ENCODE data around the gene TRIM6. TPM values are rescaled to one million over a fixed set of nuclear protein-coding genes. Genes with fewer than 3 reads are reported as not detected.
"Not testable (repeated sequence)": the region's sequence is repeated elsewhere in the genome, so short reads cannot be mapped to it uniquely, and the experiment has no call there.

TRIM6 gene
- total RNA-seq, 1 experiment from 2014 or later, result 10.1 TPM

DNA sequence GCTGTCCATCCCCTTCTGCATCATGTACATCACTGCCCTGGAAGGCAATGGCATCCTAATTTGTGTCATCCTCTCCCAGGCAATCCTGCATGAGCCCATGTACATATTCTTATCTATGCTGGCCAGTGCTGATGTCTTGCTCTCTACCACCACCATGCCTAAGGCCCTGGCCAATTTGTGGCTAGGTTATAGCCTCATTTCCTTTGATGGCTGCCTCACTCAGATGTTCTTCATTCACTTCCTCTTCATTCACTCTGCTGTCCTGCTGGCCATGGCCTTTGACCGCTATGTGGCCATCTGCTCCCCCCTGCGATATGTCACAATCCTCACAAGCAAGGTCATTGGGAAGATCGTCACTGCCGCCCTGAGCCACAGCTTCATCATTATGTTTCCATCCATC lies 15.4 kb upstream of the TRIM6 start:
- Histone ChIP-seq H3K4me2 (ENCODE audit: low read length) (no peak overlapping the region), H3K4me3 (ENCODE audit: low read length) (no peak overlapping the region), H3F3A (ENCODE audit: low read length, unreplicated experiment) (no peaks in the 10 kb centered on the region), H3K4me1 (ENCODE audit: insufficient read depth, low read length) (no peaks in the 10 kb centered on the region), H3K9me2 (replicated peaks; ENCODE audit: low read length) (no peaks in the 10 kb centered on the region), H3K9ac (ENCODE audit: low read length) (no peak overlapping the region), H3K79me2 (ENCODE audit: low read length) (no peaks in the 10 kb centered on the region), H3K27me3 (ENCODE audit: low read length) (peaks cover 4% of the 10 kb centered on the region), H4K20me1 (ENCODE audit: low read length) (no peaks in the 10 kb centered on the region), H3K9me3 (ENCODE audit: low read length) (no peaks in the 10 kb centered on the region), H3K27ac (ENCODE audit: low read length) (no peak overlapping the region), H3K36me3 (ENCODE audit: low read depth, low read length) (no peaks in the 10 kb centered on the region), H2AFZ (ENCODE audit: low read length) (no peak overlapping the region)
- CTCF ChIA-PET, result no interaction called here
- ATAC-seq (no peak), DNase-seq (no peak)
- POLR2A ChIA-PET (ENCODE audit: unreplicated experiment), result no interaction called here
- intact Hi-C loops (cut with micrococcal nuclease), result no loop called here
- TF ChIP-seq EZH2phosphoT487 (IDR thresholded peaks at IDR 0.05; ENCODE audit: borderline replicate concordance, low read length), result no peak
- no peak for TF ChIP-seq EZH2 (IDR thresholded peaks at IDR 0.05; ENCODE audit: low read length, unreplicated experiment)
- TF ChIP-seq, protein P1, sequence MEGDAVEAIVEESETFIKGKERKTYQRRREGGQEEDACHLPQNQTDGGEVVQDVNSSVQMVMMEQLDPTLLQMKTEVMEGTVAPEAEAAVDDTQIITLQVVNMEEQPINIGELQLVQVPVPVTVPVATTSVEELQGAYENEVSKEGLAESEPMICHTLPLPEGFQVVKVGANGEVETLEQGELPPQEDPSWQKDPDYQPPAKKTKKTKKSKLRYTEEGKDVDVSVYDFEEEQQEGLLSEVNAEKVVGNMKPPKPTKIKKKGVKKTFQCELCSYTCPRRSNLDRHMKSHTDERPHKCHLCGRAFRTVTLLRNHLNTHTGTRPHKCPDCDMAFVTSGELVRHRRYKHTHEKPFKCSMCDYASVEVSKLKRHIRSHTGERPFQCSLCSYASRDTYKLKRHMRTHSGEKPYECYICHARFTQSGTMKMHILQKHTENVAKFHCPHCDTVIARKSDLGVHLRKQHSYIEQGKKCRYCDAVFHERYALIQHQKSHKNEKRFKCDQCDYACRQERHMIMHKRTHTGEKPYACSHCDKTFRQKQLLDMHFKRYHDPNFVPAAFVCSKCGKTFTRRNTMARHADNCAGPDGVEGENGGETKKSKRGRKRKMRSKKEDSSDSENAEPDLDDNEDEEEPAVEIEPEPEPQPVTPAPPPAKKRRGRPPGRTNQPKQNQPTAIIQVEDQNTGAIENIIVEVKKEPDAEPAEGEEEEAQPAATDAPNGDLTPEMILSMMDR (conservative IDR thresholded peaks at IDR 0.05; ENCODE audit: low read depth, low read length), result no peak
- BruUV-seq (replicated peaks), result no TSS peak

DNA sequence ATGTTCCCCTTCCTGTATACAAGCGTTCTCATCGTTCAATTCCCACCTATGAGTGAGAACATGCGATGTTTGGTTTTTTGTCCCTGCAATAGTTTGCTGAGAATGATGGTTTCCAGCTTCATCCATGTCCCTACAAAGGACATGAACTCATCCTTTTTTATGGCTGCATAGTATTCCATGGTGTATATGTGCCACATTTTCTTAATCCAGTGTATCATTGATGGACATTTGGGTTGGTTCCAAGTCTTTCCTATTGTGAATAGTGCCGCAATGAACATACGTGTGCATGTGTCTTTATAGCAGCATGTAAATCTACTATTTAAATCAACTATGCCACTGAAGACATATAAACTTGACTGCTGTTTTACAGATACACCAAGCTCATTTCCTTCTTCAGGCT lies 12.0 kb upstream of the TRIM6 start:
- ATAC-seq; H2AFZ ChIP-seq (ENCODE audit: low read length); H3K9ac ChIP-seq (ENCODE audit: low read length); H3K4me2 ChIP-seq (ENCODE audit: low read length); POLR2A ChIA-PET (ENCODE audit: unreplicated experiment); H3K4me3 ChIP-seq (ENCODE audit: low read length); CTCF ChIA-PET; H3K36me3 ChIP-seq (ENCODE audit: low read depth, low read length); H3K79me2 ChIP-seq (ENCODE audit: low read length); BruUV-seq (replicated peaks); H3K4me1 ChIP-seq (ENCODE audit: insufficient read depth, low read length); DNase-seq; H3K9me3 ChIP-seq (ENCODE audit: low read length); H3F3A ChIP-seq (ENCODE audit: low read length, unreplicated experiment); H3K9me2 ChIP-seq (replicated peaks; ENCODE audit: low read length); H4K20me1 ChIP-seq (ENCODE audit: low read length); H3K27me3 ChIP-seq (ENCODE audit: low read length); intact Hi-C loops (cut with micrococcal nuclease); H3K27ac ChIP-seq (ENCODE audit: low read length): not testable (repeated sequence)

DNA sequence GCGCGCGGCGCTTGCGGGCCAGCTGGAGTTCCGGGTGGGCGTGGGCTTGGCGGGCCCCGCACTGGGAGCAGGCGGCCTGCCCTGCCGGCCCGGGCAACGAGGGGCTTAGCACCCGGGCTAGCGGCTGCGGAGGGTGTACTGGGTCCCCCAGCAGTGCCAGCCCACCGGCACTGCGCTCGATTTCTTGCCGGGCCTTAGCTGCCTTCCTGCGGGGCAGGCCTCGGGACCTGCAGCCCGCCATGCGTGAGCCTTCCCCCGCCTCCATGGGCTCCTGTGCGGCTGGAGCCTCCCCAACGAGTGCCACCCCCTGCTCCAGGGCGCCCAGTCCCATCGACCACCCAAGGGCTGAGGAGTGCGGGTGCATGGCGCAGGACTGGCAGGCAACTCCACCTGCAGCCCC lies 6.5 kb upstream of the TRIM6 start:
- intact Hi-C loops (cut with micrococcal nuclease); BruUV-seq (replicated peaks): not testable (repeated sequence)

DNA sequence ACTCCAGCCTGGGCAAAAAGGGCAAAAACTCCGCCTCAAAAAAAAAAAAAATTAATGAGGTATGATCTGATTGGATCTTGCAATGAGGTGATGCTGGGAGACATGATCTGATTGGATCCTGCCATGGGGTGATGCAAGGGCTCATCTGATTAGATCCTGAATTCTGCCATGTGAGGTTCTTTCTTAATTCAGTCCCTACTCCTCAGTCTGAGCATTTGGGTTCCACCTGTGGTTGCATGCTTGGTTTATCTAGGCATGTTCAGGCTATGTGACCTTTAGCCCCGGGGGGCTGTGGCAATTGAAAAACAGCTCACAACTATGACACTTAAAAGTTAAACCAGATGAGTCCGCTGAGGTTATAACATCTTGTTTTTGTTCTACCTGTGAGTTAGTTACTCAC lies 4.8 kb upstream of the TRIM6 start:
- Histone ChIP-seq H3K27me3 (ENCODE audit: low read length) (no peaks in the 10 kb centered on the region), H4K20me1 (ENCODE audit: low read length) (no peaks in the 10 kb centered on the region), H3K9ac (ENCODE audit: low read length) (no peak overlapping the region), H3K27ac (ENCODE audit: low read length) (no peak overlapping the region), H3K4me2 (ENCODE audit: low read length) (no peak overlapping the region), H3K9me3 (ENCODE audit: low read length) (no peaks in the 10 kb centered on the region), H2AFZ (ENCODE audit: low read length) (no peak overlapping the region), H3F3A (ENCODE audit: low read length, unreplicated experiment) (peaks cover under 1% of the 10 kb centered on the region), H3K4me3 (ENCODE audit: low read length) (no peak overlapping the region), H3K36me3 (ENCODE audit: low read depth, low read length) (no peaks in the 10 kb centered on the region), H3K9me2 (replicated peaks; ENCODE audit: low read length) (no peaks in the 10 kb centered on the region), H3K79me2 (ENCODE audit: low read length) (no peaks in the 10 kb centered on the region), H3K4me1 (ENCODE audit: insufficient read depth, low read length) (no peaks in the 10 kb centered on the region; the same call in none of the 2 replicates)
- TF ChIP-seq EZH2phosphoT487 (IDR thresholded peaks at IDR 0.05; ENCODE audit: borderline replicate concordance, low read length) (no peak), EZH2 (IDR thresholded peaks at IDR 0.05; ENCODE audit: low read length, unreplicated experiment) (no peak)
- TF ChIP-seq, protein P1 (conservative IDR thresholded peaks at IDR 0.05; ENCODE audit: low read depth, low read length), result no peak
- intact Hi-C loops (cut with micrococcal nuclease), result no loop called here
- no peak for ATAC-seq
- DNase-seq, result no peak
- CTCF ChIA-PET, result no interaction called here
- no TSS peak for BruUV-seq (replicated peaks)
- POLR2A ChIA-PET (ENCODE audit: unreplicated experiment), result no interaction called here

More for the DNA sequence above, 6.5 kb upstream of the TRIM6 start:
- H4K20me1 ChIP-seq (ENCODE audit: low read length); H3K36me3 ChIP-seq (ENCODE audit: low read depth, low read length); CTCF ChIA-PET; H3K27ac ChIP-seq (ENCODE audit: low read length); ATAC-seq; H3K79me2 ChIP-seq (ENCODE audit: low read length); H3K9ac ChIP-seq (ENCODE audit: low read length); H3K9me2 ChIP-seq (replicated peaks; ENCODE audit: low read length); H3K4me1 ChIP-seq (ENCODE audit: insufficient read depth, low read length); DNase-seq; H3K27me3 ChIP-seq (ENCODE audit: low read length); POLR2A ChIA-PET (ENCODE audit: unreplicated experiment); H3F3A ChIP-seq (ENCODE audit: low read length, unreplicated experiment); H2AFZ ChIP-seq (ENCODE audit: low read length); H3K4me2 ChIP-seq (ENCODE audit: low read length); H3K4me3 ChIP-seq (ENCODE audit: low read length); H3K9me3 ChIP-seq (ENCODE audit: low read length): not testable (repeated sequence)

Data from PC-3 (cell line).